ENCODE data around the gene SSTR4.

Gene SSTR4

GRCh38 chr20:23078351-23079015 is 43.4 kb downstream of the SSTR4 start:
- no peak overlapping the region for H3K4me3 ChIP-seq (replicated peaks in 1 of 2; ENCODE audit: low read depth in 2 of 2, low read length in 2 of 2)
- DNase-seq (ENCODE audit: low read depth in 2 of 2), result peak; percentile 71 to 83
- no peak for TF ChIP-seq CTCF (IDR thresholded peaks at IDR 0.05; ENCODE audit: low read depth, low read length)

- no peak overlapping the region for H3K4me3 ChIP-seq (replicated peaks in 1 of 2; ENCODE audit: low read depth in 2 of 2, low read length in 2 of 2)
- peak; percentile 9 for TF ChIP-seq CTCF (IDR thresholded peaks at IDR 0.05; ENCODE audit: low read depth, low read length)
- no peak for DNase-seq (ENCODE audit: low read depth in 2 of 2)
Observed at GRCh38 chr20:23079016-23079351, 43.9 kb downstream of the SSTR4 start.

GRCh38 chr20:23079926-23080325 is 44.8 kb downstream of the SSTR4 start:
- DNase-seq (ENCODE audit: low read depth in 2 of 2), result no peak
- TF ChIP-seq CTCF (IDR thresholded peaks at IDR 0.05; ENCODE audit: low read depth, low read length), result no peak
- no peak overlapping the region for H3K4me3 ChIP-seq (replicated peaks in 1 of 2; ENCODE audit: low read depth in 2 of 2, low read length in 2 of 2)

GRCh38 chr20:23080521-23080920 is 45.4 kb downstream of the SSTR4 start:
- DNase-seq (ENCODE audit: low read depth in 2 of 2), result no peak
- no peak overlapping the region for H3K4me3 ChIP-seq (replicated peaks in 1 of 2; ENCODE audit: low read depth in 2 of 2, low read length in 2 of 2)
- no peak for TF ChIP-seq CTCF (IDR thresholded peaks at IDR 0.05; ENCODE audit: low read depth, low read length)

GRCh38 chr20:23081263-23081819 is 46.2 kb downstream of the SSTR4 start:
- H3K4me3 ChIP-seq (replicated peaks in 1 of 2; ENCODE audit: low read depth in 2 of 2, low read length in 2 of 2), result no peak overlapping the region
- TF ChIP-seq CTCF (IDR thresholded peaks at IDR 0.05; ENCODE audit: low read depth, low read length), result no peak
- no peak for DNase-seq (ENCODE audit: low read depth in 2 of 2)

GRCh38 chr20:23082846-23083552 is 47.9 kb downstream of the SSTR4 start:
- peak in 1 of 2 donors; percentile 36 for DNase-seq (ENCODE audit: low read depth in 2 of 2)
- no peak overlapping the region for H3K4me3 ChIP-seq (replicated peaks in 1 of 2; ENCODE audit: low read depth in 2 of 2, low read length in 2 of 2)
- no peak for TF ChIP-seq CTCF (IDR thresholded peaks at IDR 0.05; ENCODE audit: low read depth, low read length)
